Endothelial cell of umbilical vein (primary cell): ENCODE data around the gene DIS3.

ENCODE experiments used
- CTCF ChIP-seq, 2 donors: IDR thresholded peaks; 1 replicate in 1 of 2; 2 replicates in 1 of 2; pipeline ENCODE4 v1.5.1; 2011; ENCODE audit warnings: low read length in 2 of 2, mild to moderate bottlenecking in 2 of 2, moderate library complexity in 2 of 2, control low read depth in 1 of 2, inconsistent platforms in 1 of 2, low read depth in 1 of 2; ENCODE audit not compliant: insufficient read depth in 1 of 2; ENCODE audit errors: extremely low read depth in 1 of 2
- EZH2 ChIP-seq: IDR thresholded peaks from 2 replicates; pipeline ENCODE4 v1.6.1; 2012; ENCODE audit warnings: borderline replicate concordance, low read depth, mild to moderate bottlenecking, moderate library complexity, low read length, inconsistent platforms; ENCODE audit not compliant: severe bottlenecking
- FOS ChIP-seq: IDR thresholded peaks from 2 replicates; pipeline ENCODE4 v1.6.1; 2011; ENCODE audit warnings: mild to moderate bottlenecking, low read length, moderate library complexity, borderline replicate concordance; ENCODE audit not compliant: insufficient read depth
- JUN ChIP-seq: IDR thresholded peaks from 2 replicates; pipeline ENCODE4 v1.6.1; 2011; ENCODE audit warnings: borderline replicate concordance, low read depth; ENCODE audit not compliant: insufficient read length, insufficient read depth
- MAX ChIP-seq: IDR thresholded peaks from 2 replicates; pipeline ENCODE4 v1.6.1; 2011; ENCODE audit not compliant: insufficient read depth, insufficient read length
- POLR2A ChIP-seq: IDR thresholded peaks from 2 replicates; pipeline ENCODE4 v1.6.1; 2012; ENCODE audit warnings: low read depth, mild to moderate bottlenecking, control low read depth, low read length
- POLR2AphosphoS5 ChIP-seq: IDR thresholded peaks from 2 replicates; pipeline ENCODE4 v1.6.1; 2012; ENCODE audit warnings: low read depth, mild to moderate bottlenecking, control low read depth, low read length, moderate library complexity; ENCODE audit not compliant: insufficient read depth

DNA sequence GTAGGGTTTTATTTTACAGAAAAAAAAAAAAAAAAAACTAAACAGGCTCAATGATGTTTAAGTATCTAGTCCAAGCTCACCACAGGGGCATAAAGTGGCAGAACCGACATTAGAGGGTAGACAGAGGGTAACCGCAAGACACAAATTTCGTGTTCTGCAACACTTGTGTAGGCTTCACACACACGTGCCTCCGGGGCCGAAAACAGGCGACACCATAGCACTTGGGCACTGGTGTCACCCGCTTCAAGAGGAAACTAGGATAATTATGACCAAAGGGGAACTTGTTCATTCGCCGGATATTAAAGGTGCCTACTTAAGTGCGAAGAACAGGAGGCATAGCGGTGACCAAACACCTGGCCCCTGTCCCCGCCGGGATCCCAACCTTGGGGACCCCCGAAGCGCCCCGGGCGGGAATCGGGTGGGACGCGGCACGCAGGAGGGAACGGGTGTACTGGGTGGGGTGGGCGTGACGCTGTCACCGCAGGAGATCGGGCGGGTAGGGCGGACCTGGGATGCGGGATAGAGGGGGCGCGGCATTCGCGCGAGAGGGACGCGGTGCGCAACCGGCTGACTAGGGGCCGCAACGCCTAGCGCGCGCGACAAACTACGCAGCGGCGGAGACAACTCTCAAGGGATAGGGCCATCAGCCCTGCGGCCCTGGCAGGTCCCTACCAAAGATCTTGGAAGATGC, 54.8 kb downstream of the DIS3 start:
- TF ChIP-seq POLR2A (no peak), POLR2AphosphoS5 (no peak), CTCF (IDR thresholded peaks at IDR 0.05; ENCODE audit: extremely low read depth in 1 of 2, insufficient read depth in 1 of 2, low read depth in 1 of 2, low read length in 2 of 2) (no peak), EZH2 (no peak), MAX (no peak), FOS (no peak), JUN (no peak)
